HPDE6-E6E7 (cell line): ENCODE measurements around the gene POU2F1.

Experiments used
- DNase-seq: peaks from one replicate; pipeline ENCODE4 v3.0.0; 2011; ENCODE audit warnings: missing footprints; ENCODE audit errors: extremely low spot score

POU2F1 gene

GRCh38 chr1:167220537-167221125 lies at the start of gene POU2F1:
TSS of gene POU2F1 (plus strand) at chr1:167220886. CDS start at chr1:167220898, 12 bp downstream.
- peak; percentile 83 for DNase-seq

- DNase-seq: no peak
Observed at GRCh38 chr1:167171286-167171929, 49.3 kb upstream of the POU2F1 start.

GRCh38 chr1:167173516-167174184 lies 47.0 kb upstream of the POU2F1 start:
- DNase-seq: no peak

- DNase-seq: no peak
Observed at GRCh38 chr1:167175901-167176300, 44.8 kb upstream of the POU2F1 start.

GRCh38 chr1:167178831-167179230 lies 41.9 kb upstream of the POU2F1 start:
- DNase-seq: no peak

- DNase-seq: no peak
Observed at GRCh38 chr1:167182571-167183320, 37.9 kb upstream of the POU2F1 start.

- no peak for DNase-seq
Observed at GRCh38 chr1:167184081-167184480, 36.6 kb upstream of the POU2F1 start.

GRCh38 chr1:167185062-167185461 lies 35.6 kb upstream of the POU2F1 start:
- DNase-seq: no peak

- no peak for DNase-seq
Observed at GRCh38 chr1:167185974-167186657, 34.6 kb upstream of the POU2F1 start.

- no peak for DNase-seq
Observed at GRCh38 chr1:167186771-167187170, 33.9 kb upstream of the POU2F1 start.

GRCh38 chr1:167190747-167191237 lies 29.9 kb upstream of the POU2F1 start:
- DNase-seq: no peak

- no peak for DNase-seq
Observed at GRCh38 chr1:167191958-167192357, 28.7 kb upstream of the POU2F1 start.

- DNase-seq: no peak
Observed at GRCh38 chr1:167194182-167194581, 26.5 kb upstream of the POU2F1 start.

- DNase-seq: no peak
Observed at GRCh38 chr1:167196166-167196565, 24.5 kb upstream of the POU2F1 start.

- DNase-seq: no peak
Observed at GRCh38 chr1:167197236-167197635, 23.4 kb upstream of the POU2F1 start.

GRCh38 chr1:167197692-167198091 lies 23.0 kb upstream of the POU2F1 start:
- DNase-seq: no peak

- no peak for DNase-seq
Observed at GRCh38 chr1:167198518-167199133, 22.1 kb upstream of the POU2F1 start.

- DNase-seq: no peak
Observed at GRCh38 chr1:167199656-167200055, 21.0 kb upstream of the POU2F1 start.

GRCh38 chr1:167200272-167200671 lies 20.4 kb upstream of the POU2F1 start:
- DNase-seq: no peak

- DNase-seq: no peak
Observed at GRCh38 chr1:167200749-167201148, 19.9 kb upstream of the POU2F1 start.

- no peak for DNase-seq
Observed at GRCh38 chr1:167202049-167202448, 18.6 kb upstream of the POU2F1 start.
